DND-41 (cell line): Measurements from ENCODE around the gene TIA1.
"Not testable (repeated sequence)": the region's sequence is repeated elsewhere in the genome, so short reads cannot be mapped to it uniquely, and the experiment has no call there.

Experiments
- EZH2 ChIP-seq: IDR thresholded peaks from 3 replicates; pipeline ENCODE4 v1.6.1; 2012; ENCODE audit warnings: borderline replicate concordance, low read depth, mild to moderate bottlenecking, moderate library complexity, low read length, inconsistent platforms; ENCODE audit not compliant: severe bottlenecking
- TF ChIP-seq, protein P1 (sequence below): IDR thresholded peaks from 2 replicates; pipeline ENCODE4 v1.5.1; 2012; ENCODE audit warnings: borderline replicate concordance, low read length, moderate library complexity, mild to moderate bottlenecking; ENCODE audit not compliant: poor library complexity, severe bottlenecking; ENCODE audit errors: extremely low read depth

DNA sequence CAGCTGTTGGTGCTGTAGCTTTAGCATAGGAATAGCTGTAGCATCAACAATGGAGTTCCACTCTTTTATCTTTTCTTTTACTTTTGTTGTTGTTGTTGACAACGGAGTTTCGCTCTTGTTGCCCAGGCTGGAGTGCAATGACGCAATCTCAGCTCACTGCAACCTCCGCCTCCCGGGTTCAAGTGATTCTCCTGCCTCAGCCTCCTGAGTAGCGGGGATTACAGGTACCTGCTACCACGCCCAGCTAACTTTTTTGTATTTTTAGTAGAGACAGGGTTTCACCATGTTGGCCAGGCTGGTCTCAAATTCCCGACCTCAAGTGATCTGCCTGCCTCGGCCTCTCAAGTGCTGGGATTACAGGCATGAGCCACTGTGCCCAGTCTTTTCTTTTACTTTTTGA lies 61.3 kb downstream of the TIA1 start:
- TF ChIP-seq, protein P1, sequence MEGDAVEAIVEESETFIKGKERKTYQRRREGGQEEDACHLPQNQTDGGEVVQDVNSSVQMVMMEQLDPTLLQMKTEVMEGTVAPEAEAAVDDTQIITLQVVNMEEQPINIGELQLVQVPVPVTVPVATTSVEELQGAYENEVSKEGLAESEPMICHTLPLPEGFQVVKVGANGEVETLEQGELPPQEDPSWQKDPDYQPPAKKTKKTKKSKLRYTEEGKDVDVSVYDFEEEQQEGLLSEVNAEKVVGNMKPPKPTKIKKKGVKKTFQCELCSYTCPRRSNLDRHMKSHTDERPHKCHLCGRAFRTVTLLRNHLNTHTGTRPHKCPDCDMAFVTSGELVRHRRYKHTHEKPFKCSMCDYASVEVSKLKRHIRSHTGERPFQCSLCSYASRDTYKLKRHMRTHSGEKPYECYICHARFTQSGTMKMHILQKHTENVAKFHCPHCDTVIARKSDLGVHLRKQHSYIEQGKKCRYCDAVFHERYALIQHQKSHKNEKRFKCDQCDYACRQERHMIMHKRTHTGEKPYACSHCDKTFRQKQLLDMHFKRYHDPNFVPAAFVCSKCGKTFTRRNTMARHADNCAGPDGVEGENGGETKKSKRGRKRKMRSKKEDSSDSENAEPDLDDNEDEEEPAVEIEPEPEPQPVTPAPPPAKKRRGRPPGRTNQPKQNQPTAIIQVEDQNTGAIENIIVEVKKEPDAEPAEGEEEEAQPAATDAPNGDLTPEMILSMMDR, result not testable (repeated sequence)
- not testable (repeated sequence) for TF ChIP-seq EZH2
